ENCODE measurements around the gene FOXK2.
"Not testable (repeated sequence)": the region's sequence is repeated elsewhere in the genome, so short reads cannot be mapped to it uniquely, and the experiment has no call there.

The FOXK2 gene

GRCh38 chr17:82585935-82586575 lies 66.5 kb downstream of the FOXK2 start:
- H3K4me1 ChIP-seq (ENCODE audit: insufficient read depth, low read length); H2AFZ ChIP-seq (ENCODE audit: low read depth, low read length); H3K27me3 ChIP-seq (ENCODE audit: insufficient read depth, low read length); H3K9me3 ChIP-seq (ENCODE audit: low read length); H3K4me3 ChIP-seq (ENCODE audit: low read length): not testable (repeated sequence)
- peaks cover 66% of the 10 kb centered on the region for H3K36me3 ChIP-seq (ENCODE audit: insufficient read depth, low read length)

DNA sequence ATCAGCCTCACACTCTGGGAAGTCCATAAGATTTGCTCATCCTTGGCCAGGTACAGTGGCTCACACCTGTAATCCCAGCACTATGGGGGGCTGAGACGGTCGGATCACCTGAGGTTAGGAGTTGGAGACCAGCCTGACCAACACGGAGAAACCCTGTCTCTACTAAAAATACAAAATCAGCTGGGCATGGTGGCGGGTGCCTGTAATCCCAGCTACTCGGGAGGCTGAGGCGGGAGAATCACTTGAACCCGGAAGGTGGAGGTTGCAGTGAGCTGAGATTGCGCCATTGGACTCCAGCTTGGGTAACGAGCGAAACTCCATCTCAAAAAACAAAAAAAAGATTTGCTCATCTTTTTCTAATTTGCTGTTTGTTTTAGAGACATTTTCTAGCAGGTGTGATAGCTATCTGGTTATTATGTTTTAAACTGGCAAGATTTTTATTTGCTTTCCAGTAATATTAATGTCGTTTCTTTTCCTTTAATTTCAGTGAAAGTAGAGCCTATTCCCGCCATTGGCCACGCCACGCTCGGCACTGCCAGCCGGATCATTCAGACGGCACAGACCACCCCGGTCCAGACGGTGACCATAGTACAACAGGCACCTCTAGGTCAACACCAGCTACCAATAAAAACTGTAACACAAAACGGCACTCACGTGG lies 67.2 kb downstream of the FOXK2 start:
- Histone ChIP-seq H3K9me3 (ENCODE audit: low read length) (no peaks in the 10 kb centered on the region), H2AFZ (ENCODE audit: low read depth, low read length) (no peak overlapping the region), H3K27me3 (ENCODE audit: insufficient read depth, low read length) (no peaks in the 10 kb centered on the region), H3K4me1 (ENCODE audit: insufficient read depth, low read length) (no peaks in the 10 kb centered on the region), H3K4me3 (ENCODE audit: low read length) (no peak overlapping the region), H3K36me3 (ENCODE audit: insufficient read depth, low read length) (peaks cover 65% of the 10 kb centered on the region)

GRCh38 chr17:82587234-82588086 lies 67.9 kb downstream of the FOXK2 start:
- no peaks in the 10 kb centered on the region for H3K27me3 ChIP-seq (ENCODE audit: insufficient read depth, low read length)
- no peaks in the 10 kb centered on the region for H3K4me1 ChIP-seq (ENCODE audit: insufficient read depth, low read length)
- H3K9me3 ChIP-seq (ENCODE audit: low read length): no peaks in the 10 kb centered on the region
- no peak overlapping the region for H2AFZ ChIP-seq (ENCODE audit: low read depth, low read length)
- H3K36me3 ChIP-seq (ENCODE audit: insufficient read depth, low read length): peaks cover 62% of the 10 kb centered on the region
- H3K4me3 ChIP-seq (ENCODE audit: low read length): no peak overlapping the region

- Histone ChIP-seq H3K4me3 (ENCODE audit: low read length) (no peak overlapping the region), H2AFZ (ENCODE audit: low read depth, low read length) (no peak overlapping the region), H3K4me1 (ENCODE audit: insufficient read depth, low read length) (peaks cover 6% of the 10 kb centered on the region), H3K27me3 (ENCODE audit: insufficient read depth, low read length) (no peaks in the 10 kb centered on the region), H3K36me3 (ENCODE audit: insufficient read depth, low read length) (peaks cover 52% of the 10 kb centered on the region), H3K9me3 (ENCODE audit: low read length) (no peaks in the 10 kb centered on the region)
These were observed 69.0 kb downstream of the FOXK2 start for GRCh38 chr17:82588266-82589175.

DNA sequence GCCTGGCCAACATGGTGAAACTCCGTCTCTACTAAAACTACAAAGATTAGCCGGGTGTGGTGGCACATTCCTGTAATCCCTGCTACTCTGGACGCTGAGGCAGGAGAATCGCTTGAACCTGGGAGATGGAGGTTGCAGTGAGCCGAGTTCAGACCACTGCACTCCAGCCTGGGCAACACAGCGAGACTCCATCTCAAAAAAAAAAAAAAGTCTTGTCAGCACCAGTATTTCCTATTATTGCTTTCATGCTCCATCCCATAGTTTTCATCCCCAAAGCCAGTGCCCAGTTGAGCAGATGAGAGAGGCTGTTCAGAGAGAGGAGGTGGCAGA lies 70.3 kb downstream of the FOXK2 start:
- H3K4me3 ChIP-seq (ENCODE audit: low read length): no peak overlapping the region
- peaks cover 6% of the 10 kb centered on the region for H3K4me1 ChIP-seq (ENCODE audit: insufficient read depth, low read length)
- peaks cover 47% of the 10 kb centered on the region for H3K36me3 ChIP-seq (ENCODE audit: insufficient read depth, low read length)
- H3K27me3 ChIP-seq (ENCODE audit: insufficient read depth, low read length): no peaks in the 10 kb centered on the region
- no peak overlapping the region for H2AFZ ChIP-seq (ENCODE audit: low read depth, low read length)
- H3K9me3 ChIP-seq (ENCODE audit: low read length): no peaks in the 10 kb centered on the region

GRCh38 chr17:82590216-82590615 lies 70.7 kb downstream of the FOXK2 start:
- Histone ChIP-seq H3K9me3 (ENCODE audit: low read length) (no peaks in the 10 kb centered on the region), H3K27me3 (ENCODE audit: insufficient read depth, low read length) (no peaks in the 10 kb centered on the region), H2AFZ (ENCODE audit: low read depth, low read length) (no peak overlapping the region), H3K4me3 (ENCODE audit: low read length) (no peak overlapping the region), H3K4me1 (ENCODE audit: insufficient read depth, low read length) (peaks cover 6% of the 10 kb centered on the region), H3K36me3 (ENCODE audit: insufficient read depth, low read length) (peaks cover 47% of the 10 kb centered on the region)

GRCh38 chr17:82590881-82591539 lies 71.5 kb downstream of the FOXK2 start:
- no peaks in the 10 kb centered on the region for H3K9me3 ChIP-seq (ENCODE audit: low read length)
- H3K27me3 ChIP-seq (ENCODE audit: insufficient read depth, low read length): no peaks in the 10 kb centered on the region
- H3K36me3 ChIP-seq (ENCODE audit: insufficient read depth, low read length): peaks cover 48% of the 10 kb centered on the region
- H3K4me3 ChIP-seq (ENCODE audit: low read length): no peak overlapping the region
- H2AFZ ChIP-seq (ENCODE audit: low read depth, low read length): no peak overlapping the region
- H3K4me1 ChIP-seq (ENCODE audit: insufficient read depth, low read length): peaks cover 6% of the 10 kb centered on the region

GRCh38 chr17:82592289-82592766 lies 72.8 kb downstream of the FOXK2 start:
- peaks cover 6% of the 10 kb centered on the region for H3K4me1 ChIP-seq (ENCODE audit: insufficient read depth, low read length)
- H3K4me3 ChIP-seq (ENCODE audit: low read length): no peak overlapping the region
- no peaks in the 10 kb centered on the region for H3K27me3 ChIP-seq (ENCODE audit: insufficient read depth, low read length)
- peaks cover 52% of the 10 kb centered on the region for H3K36me3 ChIP-seq (ENCODE audit: insufficient read depth, low read length)
- H3K9me3 ChIP-seq (ENCODE audit: low read length): no peaks in the 10 kb centered on the region
- H2AFZ ChIP-seq (ENCODE audit: low read depth, low read length): no peak overlapping the region

- peaks cover 47% of the 10 kb centered on the region for H3K36me3 ChIP-seq (ENCODE audit: insufficient read depth, low read length)
- H3K9me3 ChIP-seq (ENCODE audit: low read length): no peaks in the 10 kb centered on the region
- no peaks in the 10 kb centered on the region for H3K27me3 ChIP-seq (ENCODE audit: insufficient read depth, low read length)
- H2AFZ ChIP-seq (ENCODE audit: low read depth, low read length): no peak overlapping the region
- no peak overlapping the region for H3K4me3 ChIP-seq (ENCODE audit: low read length)
- H3K4me1 ChIP-seq (ENCODE audit: insufficient read depth, low read length): peaks cover 6% of the 10 kb centered on the region
These were observed 73.4 kb downstream of the FOXK2 start for GRCh38 chr17:82592767-82593589.

DNA sequence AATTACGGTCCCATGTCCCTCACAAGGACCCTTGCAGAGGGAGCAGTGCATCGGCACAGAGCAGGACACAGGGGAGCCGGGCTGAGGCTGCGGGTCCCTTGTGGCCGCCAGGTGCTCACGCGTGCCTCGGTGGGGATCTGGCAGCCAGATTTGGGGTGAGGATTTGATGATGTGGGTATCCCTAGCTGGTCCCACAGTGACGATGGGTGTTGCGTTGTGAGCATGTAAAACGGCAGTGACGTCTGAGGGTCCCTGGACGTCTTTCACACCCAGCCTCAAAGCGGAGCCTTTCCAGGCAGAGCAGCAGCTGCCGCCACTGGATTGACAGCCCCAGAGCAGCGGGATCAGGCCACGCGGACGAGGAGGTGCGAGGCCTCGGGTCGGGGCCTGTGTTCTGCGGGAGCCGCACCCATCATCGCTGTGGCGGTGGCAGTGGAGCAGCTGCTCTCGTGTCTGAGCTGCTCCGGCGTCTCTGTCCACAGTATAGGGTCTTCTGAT lies 74.1 kb downstream of the FOXK2 start:
- Histone ChIP-seq H3K9me3 (ENCODE audit: low read length) (no peaks in the 10 kb centered on the region), H2AFZ (ENCODE audit: low read depth, low read length) (no peak overlapping the region), H3K27me3 (ENCODE audit: insufficient read depth, low read length) (no peaks in the 10 kb centered on the region), H3K4me1 (ENCODE audit: insufficient read depth, low read length) (peaks cover 6% of the 10 kb centered on the region), H3K4me3 (ENCODE audit: low read length) (no peak overlapping the region), H3K36me3 (ENCODE audit: insufficient read depth, low read length) (peaks cover 49% of the 10 kb centered on the region)

- Histone ChIP-seq H3K9me3 (ENCODE audit: low read length) (no peaks in the 10 kb centered on the region), H3K4me3 (ENCODE audit: low read length) (no peak overlapping the region), H3K27me3 (ENCODE audit: insufficient read depth, low read length) (no peaks in the 10 kb centered on the region), H3K36me3 (ENCODE audit: insufficient read depth, low read length) (peaks cover 53% of the 10 kb centered on the region), H3K4me1 (ENCODE audit: insufficient read depth, low read length) (peaks cover 6% of the 10 kb centered on the region), H2AFZ (ENCODE audit: low read depth, low read length) (no peak overlapping the region)
These were observed 75.0 kb downstream of the FOXK2 start for GRCh38 chr17:82594571-82594970.

Measured in neuron (in vitro differentiated cells).